CD4-positive, alpha-beta T cell treated with Interleukin-17A for 4 hours (primary cell): ENCODE data around the gene FAM83E.
A peak's percentile ranks its signal among the peaks of the same experiment; 100 is the strongest.
"Not testable (repeated sequence)": the region's sequence is repeated elsewhere in the genome, so short reads cannot be mapped to it uniquely, and the experiment has no call there.

ENCODE experiments used
- DNase-seq: peaks from one replicate; pipeline ENCODE4 v3.0.0-alpha.2; 2020; ENCODE audit warnings: mixed read lengths

FAM83E gene

GRCh38 chr19:48639483-48640375 lies 24.9 kb upstream of the FAM83E start:
- peak; percentile 39 for DNase-seq

GRCh38 chr19:48638831-48639381 lies 24.0 kb upstream of the FAM83E start:
- peak; percentile 11 for DNase-seq

- DNase-seq = peak; percentile 85
Measured at GRCh38 chr19:48637948-48638830, 23.3 kb upstream of the FAM83E start.

GRCh38 chr19:48637449-48637947 lies 22.6 kb upstream of the FAM83E start:
- peak; percentile 100 for DNase-seq

- peak; percentile 44 for DNase-seq
Measured at GRCh38 chr19:48636859-48637448, 22.1 kb upstream of the FAM83E start, which contains the start of gene DBP. Gene DBP, minus strand, starts transcription at chr19:48637379. Its CDS starts 385 bp downstream, at chr19:48636994.

- DNase-seq = peak; percentile 48
Measured at GRCh38 chr19:48635966-48636858, 21.3 kb upstream of the FAM83E start.

GRCh38 chr19:48635263-48635965 lies 20.5 kb upstream of the FAM83E start:
- peak; percentile 80 for DNase-seq

GRCh38 chr19:48634424-48635262 lies 19.8 kb upstream of the FAM83E start:
- peak; percentile 96 for DNase-seq

- no peak for DNase-seq
Measured at GRCh38 chr19:48634036-48634342, 19.1 kb upstream of the FAM83E start.

GRCh38 chr19:48633148-48634035 lies 18.5 kb upstream of the FAM83E start:
- DNase-seq = no peak

- DNase-seq = no peak
Measured at GRCh38 chr19:48632692-48633147, 17.8 kb upstream of the FAM83E start.

GRCh38 chr19:48632286-48632685 lies 17.4 kb upstream of the FAM83E start:
- DNase-seq = not testable (repeated sequence)

GRCh38 chr19:48631225-48631624 lies 16.3 kb upstream of the FAM83E start:
- no peak for DNase-seq

- no peak for DNase-seq
Measured at GRCh38 chr19:48630296-48631063, 15.6 kb upstream of the FAM83E start.

GRCh38 chr19:48629599-48630295 lies 14.9 kb upstream of the FAM83E start:
- no peak for DNase-seq

- no peak for DNase-seq
Measured at GRCh38 chr19:48629297-48629598, 14.4 kb upstream of the FAM83E start.

- DNase-seq = no peak
Measured at GRCh38 chr19:48628486-48629296, 13.8 kb upstream of the FAM83E start.
